Measurements from ENCODE around the gene C8G.

The C8G gene

GRCh38 chr9:136983656-136984314 is 38.7 kb downstream of the C8G start:
- Histone ChIP-seq H3K4me2 (ENCODE audit: insufficient read depth, low read length) (no peak overlapping the region), H3K9ac (ENCODE audit: low read depth, low read length) (no peak overlapping the region), H3K9me3 (ENCODE audit: insufficient read depth, low read length, severe bottlenecking) (no peaks in the 10 kb centered on the region), H3K4me3 (ENCODE audit: low read depth in 1 of 2, low read length in 2 of 2) (no peak overlapping the region), H3K27me3 (ENCODE audit: insufficient read depth, low read length, poor library complexity) (no peaks in the 10 kb centered on the region), H2AFZ (ENCODE audit: low read depth, low read length) (no peak overlapping the region), H3K36me3 (ENCODE audit: insufficient read depth, low read length) (no peaks in the 10 kb centered on the region), H3K27ac (ENCODE audit: low read length) (no peak overlapping the region), H3K4me1 (ENCODE audit: insufficient read depth, low read length) (no peaks in the 10 kb centered on the region), H3K79me2 (ENCODE audit: insufficient read depth, low read length) (no peaks in the 10 kb centered on the region), H4K20me1 (ENCODE audit: insufficient read depth, low read length) (no peaks in the 10 kb centered on the region)
- ATAC-seq (ENCODE audit: insufficient read depth, low read depth) (no peak), DNase-seq (no peak)
- TF ChIP-seq, protein P1, sequence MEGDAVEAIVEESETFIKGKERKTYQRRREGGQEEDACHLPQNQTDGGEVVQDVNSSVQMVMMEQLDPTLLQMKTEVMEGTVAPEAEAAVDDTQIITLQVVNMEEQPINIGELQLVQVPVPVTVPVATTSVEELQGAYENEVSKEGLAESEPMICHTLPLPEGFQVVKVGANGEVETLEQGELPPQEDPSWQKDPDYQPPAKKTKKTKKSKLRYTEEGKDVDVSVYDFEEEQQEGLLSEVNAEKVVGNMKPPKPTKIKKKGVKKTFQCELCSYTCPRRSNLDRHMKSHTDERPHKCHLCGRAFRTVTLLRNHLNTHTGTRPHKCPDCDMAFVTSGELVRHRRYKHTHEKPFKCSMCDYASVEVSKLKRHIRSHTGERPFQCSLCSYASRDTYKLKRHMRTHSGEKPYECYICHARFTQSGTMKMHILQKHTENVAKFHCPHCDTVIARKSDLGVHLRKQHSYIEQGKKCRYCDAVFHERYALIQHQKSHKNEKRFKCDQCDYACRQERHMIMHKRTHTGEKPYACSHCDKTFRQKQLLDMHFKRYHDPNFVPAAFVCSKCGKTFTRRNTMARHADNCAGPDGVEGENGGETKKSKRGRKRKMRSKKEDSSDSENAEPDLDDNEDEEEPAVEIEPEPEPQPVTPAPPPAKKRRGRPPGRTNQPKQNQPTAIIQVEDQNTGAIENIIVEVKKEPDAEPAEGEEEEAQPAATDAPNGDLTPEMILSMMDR (IDR thresholded peaks at IDR 0.05; ENCODE audit: borderline replicate concordance, extremely low read depth, low read length, poor library complexity, severe bottlenecking) = no peak
- TF ChIP-seq EZH2 (IDR thresholded peaks at IDR 0.05; ENCODE audit: borderline replicate concordance, low read depth, low read length, severe bottlenecking) = no peak

DNA sequence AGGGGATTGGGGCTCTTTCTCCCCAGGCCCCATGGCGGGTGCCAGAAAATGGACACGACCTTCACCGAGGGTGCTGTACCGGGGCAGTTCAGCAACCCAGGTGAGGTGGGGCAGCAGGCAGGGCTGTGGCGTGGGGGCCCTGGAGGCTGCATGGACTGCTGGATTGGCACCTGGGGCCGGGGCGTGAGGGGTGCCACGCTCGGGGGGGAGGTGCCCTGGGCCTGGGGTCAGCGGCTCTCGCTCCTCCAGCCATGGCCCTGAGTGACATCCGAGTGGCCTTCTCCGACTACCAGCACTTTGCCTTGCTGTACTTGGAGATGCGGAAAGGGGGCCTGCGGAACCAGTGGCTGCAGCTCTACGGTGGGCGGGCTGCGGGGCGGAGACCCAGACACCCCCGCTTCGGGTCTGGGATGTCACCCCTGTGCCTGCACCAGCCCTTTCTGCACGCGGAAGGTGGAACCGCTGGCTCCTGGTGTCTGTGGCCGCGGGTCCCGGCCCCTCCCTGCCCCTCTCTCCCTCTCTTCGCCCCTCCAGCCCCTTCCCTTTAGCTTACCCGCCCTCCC is 39.5 kb downstream of the C8G start:
- Histone ChIP-seq H3K27ac (ENCODE audit: low read length) (no peak overlapping the region), H3K9ac (ENCODE audit: low read depth, low read length) (no peak overlapping the region), H3K79me2 (ENCODE audit: insufficient read depth, low read length) (no peaks in the 10 kb centered on the region), H3K36me3 (ENCODE audit: insufficient read depth, low read length) (no peaks in the 10 kb centered on the region), H3K4me1 (ENCODE audit: insufficient read depth, low read length) (no peaks in the 10 kb centered on the region), H3K4me2 (ENCODE audit: insufficient read depth, low read length) (no peak overlapping the region), H3K9me3 (ENCODE audit: insufficient read depth, low read length, severe bottlenecking) (no peaks in the 10 kb centered on the region), H3K27me3 (ENCODE audit: insufficient read depth, low read length, poor library complexity) (no peaks in the 10 kb centered on the region), H3K4me3 (ENCODE audit: low read depth in 1 of 2, low read length in 2 of 2) (no peak overlapping the region), H2AFZ (ENCODE audit: low read depth, low read length) (no peak overlapping the region), H4K20me1 (ENCODE audit: insufficient read depth, low read length) (no peaks in the 10 kb centered on the region)
- no peak for ATAC-seq (ENCODE audit: insufficient read depth, low read depth)
- no peak for TF ChIP-seq EZH2 (IDR thresholded peaks at IDR 0.05; ENCODE audit: borderline replicate concordance, low read depth, low read length, severe bottlenecking)
- TF ChIP-seq, protein P1 (IDR thresholded peaks at IDR 0.05; ENCODE audit: borderline replicate concordance, extremely low read depth, low read length, poor library complexity, severe bottlenecking) = no peak
- DNase-seq = no peak

DNA sequence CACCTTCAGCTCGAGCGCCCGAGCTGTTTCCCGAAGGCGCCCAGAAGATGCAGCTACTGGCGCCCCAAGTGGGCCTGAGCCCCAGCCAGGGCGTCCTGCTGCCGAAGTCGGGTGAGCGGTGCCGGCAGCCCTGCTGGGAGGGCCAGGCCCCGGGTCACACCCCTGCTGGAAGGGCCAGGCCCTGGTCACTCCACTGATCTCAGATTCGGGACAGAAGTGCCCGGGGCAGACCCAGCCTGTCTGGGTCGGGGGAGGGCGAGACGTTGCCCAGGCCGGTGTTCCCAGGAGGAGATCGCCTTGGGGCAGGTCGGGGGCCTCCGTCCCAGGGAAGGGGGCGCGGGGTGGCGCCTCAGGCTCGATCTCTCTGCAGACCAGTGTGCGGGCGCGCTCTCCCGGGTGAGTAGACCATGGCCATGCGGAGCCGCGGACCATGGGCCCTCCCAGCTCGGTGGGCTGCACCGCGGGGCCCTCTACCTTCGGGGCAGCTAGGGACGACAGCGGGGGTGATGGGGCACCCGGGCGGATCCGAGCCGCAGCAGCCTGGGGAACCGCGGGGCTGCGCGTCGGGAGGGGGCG is 40.1 kb downstream of the C8G start:
- H2AFZ ChIP-seq (ENCODE audit: low read depth, low read length) = no peak overlapping the region
- no peaks in the 10 kb centered on the region for H4K20me1 ChIP-seq (ENCODE audit: insufficient read depth, low read length)
- H3K79me2 ChIP-seq (ENCODE audit: insufficient read depth, low read length) = no peaks in the 10 kb centered on the region
- H3K9ac ChIP-seq (ENCODE audit: low read depth, low read length) = no peak overlapping the region
- TF ChIP-seq, protein P1 (IDR thresholded peaks at IDR 0.05; ENCODE audit: borderline replicate concordance, extremely low read depth, low read length, poor library complexity, severe bottlenecking) = no peak
- TF ChIP-seq EZH2 (IDR thresholded peaks at IDR 0.05; ENCODE audit: borderline replicate concordance, low read depth, low read length, severe bottlenecking) = no peak
- no peak overlapping the region for H3K27ac ChIP-seq (ENCODE audit: low read length)
- no peak overlapping the region for H3K4me3 ChIP-seq (ENCODE audit: low read depth in 1 of 2, low read length in 2 of 2)
- H3K27me3 ChIP-seq (ENCODE audit: insufficient read depth, low read length, poor library complexity) = no peaks in the 10 kb centered on the region
- no peak for ATAC-seq (ENCODE audit: insufficient read depth, low read depth)
- DNase-seq = no peak
- H3K4me1 ChIP-seq (ENCODE audit: insufficient read depth, low read length) = no peaks in the 10 kb centered on the region
- no peaks in the 10 kb centered on the region for H3K9me3 ChIP-seq (ENCODE audit: insufficient read depth, low read length, severe bottlenecking)
- no peak overlapping the region for H3K4me2 ChIP-seq (ENCODE audit: insufficient read depth, low read length)
- no peaks in the 10 kb centered on the region for H3K36me3 ChIP-seq (ENCODE audit: insufficient read depth, low read length)
